Stimulated activated naive CD8-positive, alpha-beta T cell treated with anti-CD3 and anti-CD28 coated beads, Interleukin-15, Interleukin-2, amounts not matched to agents 100 ng/mL and 50 ng/mL, for 24 hours (primary cell): ENCODE data around the gene F2R.

Experiments
- H3K27ac Mint-ChIP-seq: one replicate; pipeline ENCODE4 v1.8.0; 2021; ENCODE audit warnings: mild to moderate bottlenecking, mixed read lengths
- H3K27me3 Mint-ChIP-seq: one replicate; pipeline ENCODE4 v1.8.0; 2021; ENCODE audit warnings: mixed read lengths
- H3K36me3 Mint-ChIP-seq: one replicate; pipeline ENCODE4 v1.8.0; 2021; ENCODE audit warnings: low read depth, mixed read lengths
- H3K4me1 Mint-ChIP-seq: one replicate; pipeline ENCODE4 v1.8.0; 2021; ENCODE audit warnings: low read depth, mixed read lengths
- H3K4me3 Mint-ChIP-seq: one replicate; pipeline ENCODE4 v1.8.0; 2021; ENCODE audit warnings: mild to moderate bottlenecking, mixed read lengths
- H3K9me3 Mint-ChIP-seq: one replicate; pipeline ENCODE4 v1.8.0; 2021; ENCODE audit warnings: mixed read lengths

F2R gene

DNA sequence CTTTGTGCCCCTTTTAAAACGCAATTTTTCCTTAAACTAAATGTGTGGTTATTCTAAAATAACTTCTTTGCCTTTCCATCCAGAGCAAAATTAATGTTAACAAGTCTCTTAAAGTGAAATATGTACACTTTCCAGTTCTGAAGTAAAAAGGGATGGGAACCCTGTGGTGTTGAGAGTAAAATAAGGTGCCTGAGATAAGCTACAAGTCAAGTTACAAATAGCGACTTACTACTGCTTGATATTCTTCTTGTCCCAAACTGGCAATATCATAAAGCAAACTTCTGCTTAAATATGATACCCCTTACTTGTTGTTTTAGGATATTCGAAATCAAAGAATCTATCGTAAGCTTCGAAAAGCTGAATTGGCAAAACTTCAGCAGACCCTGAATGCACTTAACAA, 18.3 kb upstream of the F2R start:
- Mint-ChIP-seq H3K4me3 (no peak overlapping the region), H3K27ac (peak overlapping the region; percentile 11), H3K36me3 (peaks cover 59% of the 10 kb centered on the region), H3K27me3 (no peaks in the 10 kb centered on the region), H3K9me3 (no peaks in the 10 kb centered on the region), H3K4me1 (no peaks in the 10 kb centered on the region)

GRCh38 chr5:76700571-76700970, 15.4 kb upstream of the F2R start:
- Mint-ChIP-seq H3K4me3 (no peak overlapping the region), H3K36me3 (peaks cover 46% of the 10 kb centered on the region), H3K27ac (no peak overlapping the region), H3K9me3 (no peaks in the 10 kb centered on the region), H3K4me1 (no peaks in the 10 kb centered on the region), H3K27me3 (no peaks in the 10 kb centered on the region)

DNA sequence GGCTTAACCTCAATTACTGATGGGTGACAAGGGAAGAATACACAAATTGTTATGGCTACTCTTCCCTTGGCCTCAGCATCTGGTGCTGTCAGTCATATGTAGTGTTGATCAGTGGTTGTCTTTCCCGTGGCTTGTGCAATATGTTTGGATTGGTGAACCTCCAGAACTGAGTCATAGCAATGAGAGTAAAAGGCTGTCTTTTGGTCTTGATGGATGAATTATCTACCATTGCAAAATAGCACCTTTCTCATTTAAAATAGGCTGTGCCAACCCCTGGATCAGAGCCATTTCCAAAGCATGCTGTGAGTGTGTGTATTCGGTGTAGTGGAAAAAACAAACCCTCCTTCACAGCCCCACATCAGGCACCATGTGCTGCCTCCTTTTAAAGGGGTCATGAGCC, 14.6 kb upstream of the F2R start:
- Mint-ChIP-seq H3K27me3 (no peaks in the 10 kb centered on the region), H3K4me1 (no peaks in the 10 kb centered on the region), H3K27ac (no peak overlapping the region), H3K4me3 (no peak overlapping the region), H3K36me3 (peaks cover 39% of the 10 kb centered on the region), H3K9me3 (no peaks in the 10 kb centered on the region)

GRCh38 chr5:76703707-76704106, 12.2 kb upstream of the F2R start:
- Mint-ChIP-seq H3K9me3 (no peaks in the 10 kb centered on the region), H3K27me3 (no peaks in the 10 kb centered on the region), H3K4me1 (no peaks in the 10 kb centered on the region), H3K27ac (no peak overlapping the region), H3K4me3 (no peak overlapping the region), H3K36me3 (peaks cover 29% of the 10 kb centered on the region)

GRCh38 chr5:76704131-76704663, 11.7 kb upstream of the F2R start:
- Mint-ChIP-seq H3K36me3 (peaks cover 24% of the 10 kb centered on the region), H3K27ac (no peak overlapping the region), H3K9me3 (no peaks in the 10 kb centered on the region), H3K27me3 (no peaks in the 10 kb centered on the region), H3K4me3 (no peak overlapping the region), H3K4me1 (no peaks in the 10 kb centered on the region)

DNA sequence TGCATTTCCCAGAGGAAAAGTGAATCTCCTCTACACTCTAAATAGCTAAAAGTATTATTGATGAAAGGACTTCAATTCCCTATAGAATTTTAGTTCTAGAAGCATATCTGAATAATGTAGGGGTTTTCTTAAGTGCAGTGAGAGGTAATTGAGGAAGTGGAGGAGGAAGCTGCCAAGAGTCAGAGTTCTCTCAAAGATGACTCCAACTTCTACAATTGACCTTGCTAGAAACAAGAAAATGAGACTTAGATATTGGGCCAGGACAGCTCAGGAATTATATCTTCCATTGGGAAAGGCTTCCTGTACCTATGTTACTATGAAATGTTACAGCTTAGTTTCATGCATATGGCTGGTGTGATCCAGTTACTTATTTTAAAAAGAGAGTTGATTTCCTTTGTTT, 10.4 kb upstream of the F2R start:
- H3K4me3 Mint-ChIP-seq = no peak overlapping the region
- no peak overlapping the region for H3K27ac Mint-ChIP-seq
- H3K36me3 Mint-ChIP-seq = peaks cover 19% of the 10 kb centered on the region
- H3K4me1 Mint-ChIP-seq = peaks cover 1% of the 10 kb centered on the region
- H3K27me3 Mint-ChIP-seq = no peaks in the 10 kb centered on the region
- no peaks in the 10 kb centered on the region for H3K9me3 Mint-ChIP-seq

DNA sequence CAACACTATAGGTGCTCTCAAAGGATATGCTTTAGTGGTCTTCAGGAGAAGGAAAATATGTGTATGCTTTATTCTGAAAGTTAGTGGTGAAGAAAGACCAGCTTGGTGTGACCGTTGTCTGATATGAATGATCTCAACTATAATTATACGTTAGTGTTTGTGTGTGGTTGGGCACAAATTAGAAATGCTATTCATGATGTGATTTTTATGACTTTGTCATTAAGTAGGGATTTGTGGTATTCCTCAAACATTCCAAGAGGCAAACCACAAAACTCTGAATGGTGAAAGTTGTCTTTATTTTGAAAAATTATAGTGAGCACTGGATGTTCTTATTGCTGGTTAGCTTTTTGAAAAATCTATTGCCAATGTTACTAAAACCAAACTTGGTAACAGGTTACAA, 6.2 kb upstream of the F2R start:
- H3K27ac Mint-ChIP-seq = no peak overlapping the region

GRCh38 chr5:76710991-76711390, 4.9 kb upstream of the F2R start:
- Mint-ChIP-seq H3K36me3 (peaks cover 3% of the 10 kb centered on the region), H3K9me3 (no peaks in the 10 kb centered on the region), H3K27ac (no peak overlapping the region), H3K4me3 (no peak overlapping the region), H3K4me1 (peaks cover 30% of the 10 kb centered on the region), H3K27me3 (peaks cover 26% of the 10 kb centered on the region)

More for the DNA sequence above, 6.2 kb upstream of the F2R start:
- H3K4me1 Mint-ChIP-seq = peaks cover 21% of the 10 kb centered on the region
- H3K36me3 Mint-ChIP-seq = peaks cover 3% of the 10 kb centered on the region
- peaks cover 18% of the 10 kb centered on the region for H3K27me3 Mint-ChIP-seq
- no peaks in the 10 kb centered on the region for H3K9me3 Mint-ChIP-seq
- H3K4me3 Mint-ChIP-seq = no peak overlapping the region

- Mint-ChIP-seq H3K27me3 (peaks cover 49% of the 10 kb centered on the region), H3K4me3 (peak overlapping the region; percentile 82), H3K36me3 (peaks cover 3% of the 10 kb centered on the region), H3K4me1 (peaks cover 43% of the 10 kb centered on the region), H3K9me3 (no peaks in the 10 kb centered on the region), H3K27ac (peak overlapping the region; percentile 31)
Observed at GRCh38 chr5:76714751-76715485, 1.0 kb upstream of the F2R start.

DNA sequence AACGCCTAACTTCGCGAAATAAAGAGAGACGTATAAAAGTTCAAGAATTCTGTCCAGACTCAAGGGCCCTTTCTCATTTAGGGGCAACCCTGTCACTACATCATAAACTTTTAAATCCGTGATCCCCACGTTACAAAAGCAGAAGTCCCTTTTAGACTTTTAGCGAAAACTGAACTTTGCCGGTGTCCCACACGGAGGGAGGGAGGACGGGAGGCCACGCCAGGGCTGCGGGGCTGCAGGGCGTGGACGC, 515 bp upstream of the F2R start:
- Mint-ChIP-seq H3K4me1 (peaks cover 43% of the 10 kb centered on the region), H3K27me3 (peaks cover 49% of the 10 kb centered on the region)

GRCh38 chr5:76716456-76717157, 681 bp downstream of the F2R start:
- H3K4me1 Mint-ChIP-seq = peaks cover 37% of the 10 kb centered on the region
- no peaks in the 10 kb centered on the region for H3K9me3 Mint-ChIP-seq
- H3K27ac Mint-ChIP-seq = no peak overlapping the region
- H3K27me3 Mint-ChIP-seq = peaks cover 49% of the 10 kb centered on the region
- no peaks in the 10 kb centered on the region for H3K36me3 Mint-ChIP-seq
- peak overlapping the region; percentile 82 for H3K4me3 Mint-ChIP-seq

More for the DNA sequence above, 515 bp upstream of the F2R start:
- peak overlapping the region; percentile 82 for H3K4me3 Mint-ChIP-seq
- no peak overlapping the region for H3K27ac Mint-ChIP-seq
- no peaks in the 10 kb centered on the region for H3K9me3 Mint-ChIP-seq
- H3K36me3 Mint-ChIP-seq = peaks cover 3% of the 10 kb centered on the region

GRCh38 chr5:76717222-76718083, 1.5 kb downstream of the F2R start:
- H3K27ac Mint-ChIP-seq = no peak overlapping the region
- peaks cover 49% of the 10 kb centered on the region for H3K27me3 Mint-ChIP-seq
- peak overlapping the region; percentile 82 for H3K4me3 Mint-ChIP-seq
- H3K4me1 Mint-ChIP-seq = peaks cover 37% of the 10 kb centered on the region
- H3K9me3 Mint-ChIP-seq = no peaks in the 10 kb centered on the region
- H3K36me3 Mint-ChIP-seq = no peaks in the 10 kb centered on the region

DNA sequence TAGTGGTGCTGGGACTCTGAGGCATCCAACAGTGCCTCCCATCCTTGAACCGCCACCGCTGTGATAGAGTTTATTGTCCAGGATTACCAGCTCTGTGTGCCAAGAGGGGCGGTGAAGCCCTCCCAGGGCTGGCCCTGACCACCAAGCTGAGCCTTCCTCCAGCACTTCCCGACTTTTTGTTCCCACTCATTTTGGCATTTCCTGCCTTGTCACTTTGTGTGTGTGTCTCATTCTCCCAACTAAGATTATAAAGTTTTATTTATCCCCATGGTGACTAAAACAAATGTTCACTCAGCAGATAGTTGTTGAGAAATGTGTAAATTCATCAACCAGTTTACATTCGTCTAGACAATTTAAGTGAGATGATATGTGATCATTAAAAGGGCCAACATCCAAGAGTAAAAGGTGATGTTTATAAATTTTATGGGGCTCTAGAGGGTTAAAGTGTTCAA, 2.5 kb downstream of the F2R start:
- H3K4me3 Mint-ChIP-seq = no peak overlapping the region
- peaks cover 37% of the 10 kb centered on the region for H3K4me1 Mint-ChIP-seq
- H3K36me3 Mint-ChIP-seq = no peaks in the 10 kb centered on the region
- no peaks in the 10 kb centered on the region for H3K9me3 Mint-ChIP-seq
- peaks cover 45% of the 10 kb centered on the region for H3K27me3 Mint-ChIP-seq
- H3K27ac Mint-ChIP-seq = no peak overlapping the region

DNA sequence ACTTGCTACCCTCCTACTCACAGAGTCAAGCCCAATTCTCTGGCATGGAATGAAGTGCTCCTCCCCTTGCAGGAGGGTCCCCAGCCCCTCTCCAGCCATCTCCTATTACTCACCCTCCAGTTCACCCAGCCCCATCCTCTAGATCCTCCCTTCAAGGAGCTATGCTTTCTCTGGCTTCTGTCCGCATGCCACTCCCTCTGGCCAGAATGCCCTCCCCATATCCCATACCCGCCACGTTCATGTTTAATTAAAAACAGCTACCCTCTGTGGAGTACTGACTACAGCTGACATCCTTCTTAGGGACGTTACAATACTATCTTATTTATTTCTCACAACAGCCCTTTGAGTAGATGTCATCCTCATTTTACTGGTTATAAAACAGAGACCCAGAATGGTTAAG, 3.0 kb downstream of the F2R start:
- Mint-ChIP-seq H3K27me3 (peaks cover 40% of the 10 kb centered on the region), H3K4me3 (no peak overlapping the region), H3K9me3 (no peaks in the 10 kb centered on the region), H3K27ac (no peak overlapping the region), H3K4me1 (peaks cover 34% of the 10 kb centered on the region), H3K36me3 (no peaks in the 10 kb centered on the region)
